PC-9 (cell line): ENCODE results near the gene INO80. TPM values are rescaled to one million over a fixed set of nuclear protein-coding genes. Genes with fewer than 3 reads are reported as not detected.

Experiments used
- BruUV-seq: library from RNA; stranded (reverse); fragments of 400-500 nt; replicated peaks from 2 replicates; lab custom pipeline; 2021; lab: Mats Ljungman, UMichigan
- CTCF ChIA-PET: fragments of 300-600 bp; sonication (Branson Sonifier 250); formaldehyde crosslinking; loops from one replicate; lab custom pipeline; 2022; ENCODE audit warnings: antibody characterized with exemption; lab: Charles Lee
- POLR2A ChIA-PET: fragments of 300-600 bp; sonication (Branson Sonifier 250); formaldehyde crosslinking; loops from one replicate; lab custom pipeline; 2022; ENCODE audit warnings: antibody characterized with exemption; ENCODE audit not compliant: unreplicated experiment; lab: Charles Lee
- DNase-seq, 2 experiments: peaks; one replicate each; pipeline versions ENCODE4 v3.0.0 to v3.0.0-alpha.2; 2015 to 2022; ENCODE audit warnings: mixed read lengths in 1 of 2
- H2AFZ ChIP-seq: fragments of 200-600 bp; sonication (generic); 2 replicates; pipeline ENCODE4 v1.8.1; 2017; ENCODE audit warnings: antibody characterized with exemption
- H3F3A ChIP-seq: fragments of 200-600 bp; sonication (generic); 2 replicates; pipeline ENCODE4 v1.8.1; 2017; ENCODE audit warnings: antibody characterized with exemption, mild to moderate bottlenecking, low read depth; ENCODE audit not compliant: insufficient read depth
- H3K27ac ChIP-seq: fragments of 200-600 bp; sonication (generic); 2 replicates; pipeline ENCODE4 v1.6.1; 2016; ENCODE audit warnings: mixed run types
- H3K27me3 ChIP-seq: fragments of 200-600 bp; sonication (generic); 2 replicates; pipeline ENCODE4 v1.6.1; 2016; ENCODE audit warnings: low read depth, mixed run types; ENCODE audit not compliant: insufficient read depth
- H3K36me3 ChIP-seq: fragments of 200-600 bp; sonication (generic); 2 replicates; pipeline ENCODE4 v1.6.1; 2016; ENCODE audit warnings: low read depth, mixed run types
- H3K4me1 ChIP-seq: fragments of 200-600 bp; sonication (generic); replicated peaks from 2 replicates; pipeline ENCODE4 v1.6.1; 2016; ENCODE audit warnings: mixed run types; ENCODE audit not compliant: insufficient read depth
- H3K4me2 ChIP-seq: fragments of 200-600 bp; sonication (generic); 2 replicates; pipeline ENCODE4 v1.6.1; 2017; ENCODE audit warnings: mixed run types
- H3K4me3 ChIP-seq: fragments of 200-600 bp; sonication (generic); 2 replicates; pipeline ENCODE4 v1.6.1; 2016; ENCODE audit warnings: mixed run types
- H3K79me2 ChIP-seq: fragments of 200-600 bp; sonication (generic); 2 replicates; pipeline ENCODE4 v1.6.1; 2017; ENCODE audit warnings: low read depth, mixed run types
- H3K9me2 ChIP-seq: fragments of 200-600 bp; sonication (generic); 2 replicates; pipeline ENCODE4 v1.8.1; 2017; ENCODE audit warnings: mild to moderate bottlenecking; ENCODE audit not compliant: insufficient read depth
- H3K9me3 ChIP-seq: fragments of 200-600 bp; sonication (generic); 2 replicates; pipeline ENCODE4 v1.8.1; 2016; ENCODE audit warnings: low read depth; ENCODE audit not compliant: insufficient read depth
- H4K20me1 ChIP-seq: fragments of 200-600 bp; sonication (generic); 2 replicates; pipeline ENCODE4 v1.8.1; 2017; ENCODE audit not compliant: insufficient read depth
- CTCF ChIP-seq: fragments of 200-600 bp; sonication (generic); conservative IDR thresholded peaks from 2 replicates; pipeline ENCODE4 v1.6.1; 2017; ENCODE audit warnings: mixed run types, antibody characterized with exemption, mild to moderate bottlenecking, moderate library complexity
- EZH2 ChIP-seq: fragments of 200-600 bp; sonication (generic); IDR thresholded peaks from 2 replicates; pipeline ENCODE4 v1.8.0; 2017; ENCODE audit warnings: antibody characterized with exemption, low read depth
- intact Hi-C: fragments of 100-400 bp; cut with micrococcal nuclease; formaldehyde crosslinking; loops from one replicate; pipeline ENCODE4 v1.10.0; 2022; ENCODE audit not compliant: unreplicated experiment
- total RNA-seq: library from RNA; stranded (reverse); gene quantifications from 2 replicates; pipeline ENCODE4 v1.2.3, GENCODE V29; 2021

Gene INO80
- total RNA-seq, 1 experiment from 2014 or later = 18.8 TPM

GRCh38 chr15:41010345-41010744, 105.7 kb downstream of the INO80 start:
- Histone ChIP-seq H3K4me3 (no peak overlapping the region), H3K79me2 (no peaks in the 10 kb centered on the region), H3K9me3 (no peaks in the 10 kb centered on the region), H4K20me1 (no peaks in the 10 kb centered on the region), H3K9me2 (no peaks in the 10 kb centered on the region), H3K27ac (no peak overlapping the region), H3K4me1 (no peaks in the 10 kb centered on the region), H3K4me2 (no peak overlapping the region), H3F3A (peaks cover 7% of the 10 kb centered on the region; the same call in 1 of the 2 replicates), H2AFZ (no peak overlapping the region), H3K36me3 (peaks cover 8% of the 10 kb centered on the region; the same call in 1 of the 2 replicates), H3K27me3 (no peaks in the 10 kb centered on the region)
- BruUV-seq = no TSS peak
- intact Hi-C loops = loop anchor here (10.0 kb wide), 1 partner anchor 174 kb away; no protein-coding TSS in a partner anchor
- ChIA-PET POLR2A (no interaction called here), CTCF (interaction anchor here (0.7 kb wide), 1 partner anchor 472 kb away, joined by 3 read pairs; no protein-coding TSS in a partner anchor)
- no peak for DNase-seq
- TF ChIP-seq EZH2 = no peak
- TF ChIP-seq CTCF = no peak

GRCh38 chr15:41006479-41006878, 109.6 kb downstream of the INO80 start:
- no peaks in the 10 kb centered on the region for H3K27me3 ChIP-seq

GRCh38 chr15:41004490-41004889, 111.6 kb downstream of the INO80 start:
- H3K9me3 ChIP-seq = no peaks in the 10 kb centered on the region
- no peaks in the 10 kb centered on the region for H3K79me2 ChIP-seq
- H3K9me2 ChIP-seq = no peaks in the 10 kb centered on the region
- H3K4me2 ChIP-seq = no peak overlapping the region
- peaks cover 10% of the 10 kb centered on the region for H3F3A ChIP-seq
- H2AFZ ChIP-seq = no peak overlapping the region
- DNase-seq = no peak
- no peak overlapping the region for H3K27ac ChIP-seq
- H3K27me3 ChIP-seq = no peaks in the 10 kb centered on the region
- intact Hi-C loops = no loop called here
- ChIA-PET CTCF (no interaction called here), POLR2A (no interaction called here)
- TF ChIP-seq CTCF = no peak
- no peak for TF ChIP-seq EZH2
- H4K20me1 ChIP-seq = no peaks in the 10 kb centered on the region
- no TSS peak for BruUV-seq
- H3K4me3 ChIP-seq = no peak overlapping the region
- H3K4me1 ChIP-seq = peaks cover 8% of the 10 kb centered on the region
- peaks cover 7% of the 10 kb centered on the region; the same call in 1 of the 2 replicates for H3K36me3 ChIP-seq

More at GRCh38 chr15:41006479-41006878, 109.6 kb downstream of the INO80 start:
- Histone ChIP-seq H3K36me3 (peaks cover 7% of the 10 kb centered on the region; the same call in 1 of the 2 replicates), H3K4me3 (no peak overlapping the region), H3K9me3 (no peaks in the 10 kb centered on the region), H3K4me1 (no peaks in the 10 kb centered on the region), H2AFZ (no peak overlapping the region), H3K4me2 (no peak overlapping the region), H3K27ac (no peak overlapping the region), H3F3A (no peaks in the 10 kb centered on the region; the same call in 1 of the 2 replicates), H3K9me2 (no peaks in the 10 kb centered on the region), H3K79me2 (no peaks in the 10 kb centered on the region), H4K20me1 (no peaks in the 10 kb centered on the region)
- ChIA-PET POLR2A (no interaction called here), CTCF (no interaction called here)
- DNase-seq = no peak
- TF ChIP-seq CTCF (no peak), EZH2 (no peak)
- BruUV-seq = no TSS peak
- intact Hi-C loops = no loop called here
